ENCODE measurements around the gene POLR2E.

The POLR2E gene

DNA sequence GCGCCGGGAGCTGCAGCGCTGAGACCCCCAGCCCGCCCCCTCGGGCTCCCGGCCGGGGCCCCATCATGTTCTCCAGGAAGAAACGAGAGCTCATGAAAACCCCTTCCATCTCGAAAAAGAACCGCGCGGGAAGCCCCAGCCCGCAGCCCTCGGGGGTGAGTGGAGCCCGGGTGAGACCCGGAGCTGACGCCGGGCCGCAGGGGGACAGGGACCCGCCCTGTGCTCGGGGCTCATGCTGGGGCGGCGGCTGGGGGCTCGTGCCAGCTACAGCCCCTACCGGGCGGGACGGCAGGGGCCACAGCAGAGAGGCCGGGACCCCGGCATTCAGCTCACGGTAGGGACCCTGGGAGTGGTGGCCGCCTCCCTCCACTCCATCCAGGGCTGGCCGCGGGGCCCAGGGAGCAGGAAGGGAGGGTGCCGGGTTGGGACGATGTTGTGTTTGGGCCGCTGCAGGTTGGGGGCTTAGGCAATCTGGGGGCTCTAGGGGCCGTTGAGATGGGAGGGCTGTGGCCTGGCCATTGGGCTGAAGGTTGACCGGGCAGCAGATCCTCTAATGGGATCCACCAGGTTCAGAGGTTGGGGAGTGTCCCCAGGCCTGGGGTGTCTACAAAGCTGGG is 27.7 kb downstream of the POLR2E start:
- Histone ChIP-seq H3K36me3 (ENCODE audit: insufficient read depth, low read length) (no peaks in the 10 kb centered on the region), H2AFZ (ENCODE audit: low read length) (peak overlapping the region; percentile 38), H3F3A (ENCODE audit: low read depth) (no peaks in the 10 kb centered on the region), H3K4me3 (ENCODE audit: low read length, poor library complexity, severe bottlenecking) (peak overlapping the region; percentile 84), H3K9me2 (replicated peaks; ENCODE audit: low read depth, low read length) (no peaks in the 10 kb centered on the region), H3K79me2 (ENCODE audit: insufficient read depth, low read length) (peaks cover 38% of the 10 kb centered on the region; the same call in 1 of the 2 replicates), H3K4me2 (ENCODE audit: low read depth, low read length, poor library complexity, severe bottlenecking) (peak overlapping the region; percentile 86), H3K9me3 (ENCODE audit: insufficient read depth, low read depth, low read length) (no peaks in the 10 kb centered on the region), H3K4me1 (ENCODE audit: insufficient read depth, low read length, poor library complexity, severe bottlenecking) (peaks cover 23% of the 10 kb centered on the region), H3K9ac (ENCODE audit: low read depth, low read length, poor library complexity, severe bottlenecking) (peak overlapping the region; percentile 80), H4K20me1 (ENCODE audit: insufficient read depth, low read length, poor library complexity, severe bottlenecking) (peaks cover 3% of the 10 kb centered on the region), H3K27me3 (ENCODE audit: insufficient read depth, low read length, poor library complexity, severe bottlenecking) (no peaks in the 10 kb centered on the region)
- TF ChIP-seq, protein P1, sequence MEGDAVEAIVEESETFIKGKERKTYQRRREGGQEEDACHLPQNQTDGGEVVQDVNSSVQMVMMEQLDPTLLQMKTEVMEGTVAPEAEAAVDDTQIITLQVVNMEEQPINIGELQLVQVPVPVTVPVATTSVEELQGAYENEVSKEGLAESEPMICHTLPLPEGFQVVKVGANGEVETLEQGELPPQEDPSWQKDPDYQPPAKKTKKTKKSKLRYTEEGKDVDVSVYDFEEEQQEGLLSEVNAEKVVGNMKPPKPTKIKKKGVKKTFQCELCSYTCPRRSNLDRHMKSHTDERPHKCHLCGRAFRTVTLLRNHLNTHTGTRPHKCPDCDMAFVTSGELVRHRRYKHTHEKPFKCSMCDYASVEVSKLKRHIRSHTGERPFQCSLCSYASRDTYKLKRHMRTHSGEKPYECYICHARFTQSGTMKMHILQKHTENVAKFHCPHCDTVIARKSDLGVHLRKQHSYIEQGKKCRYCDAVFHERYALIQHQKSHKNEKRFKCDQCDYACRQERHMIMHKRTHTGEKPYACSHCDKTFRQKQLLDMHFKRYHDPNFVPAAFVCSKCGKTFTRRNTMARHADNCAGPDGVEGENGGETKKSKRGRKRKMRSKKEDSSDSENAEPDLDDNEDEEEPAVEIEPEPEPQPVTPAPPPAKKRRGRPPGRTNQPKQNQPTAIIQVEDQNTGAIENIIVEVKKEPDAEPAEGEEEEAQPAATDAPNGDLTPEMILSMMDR (conservative IDR thresholded peaks at IDR 0.05; ENCODE audit: low read length) = no peak
- no peak for TF ChIP-seq EZH2phosphoT487 (IDR thresholded peaks at IDR 0.05; ENCODE audit: borderline replicate concordance)

DNA sequence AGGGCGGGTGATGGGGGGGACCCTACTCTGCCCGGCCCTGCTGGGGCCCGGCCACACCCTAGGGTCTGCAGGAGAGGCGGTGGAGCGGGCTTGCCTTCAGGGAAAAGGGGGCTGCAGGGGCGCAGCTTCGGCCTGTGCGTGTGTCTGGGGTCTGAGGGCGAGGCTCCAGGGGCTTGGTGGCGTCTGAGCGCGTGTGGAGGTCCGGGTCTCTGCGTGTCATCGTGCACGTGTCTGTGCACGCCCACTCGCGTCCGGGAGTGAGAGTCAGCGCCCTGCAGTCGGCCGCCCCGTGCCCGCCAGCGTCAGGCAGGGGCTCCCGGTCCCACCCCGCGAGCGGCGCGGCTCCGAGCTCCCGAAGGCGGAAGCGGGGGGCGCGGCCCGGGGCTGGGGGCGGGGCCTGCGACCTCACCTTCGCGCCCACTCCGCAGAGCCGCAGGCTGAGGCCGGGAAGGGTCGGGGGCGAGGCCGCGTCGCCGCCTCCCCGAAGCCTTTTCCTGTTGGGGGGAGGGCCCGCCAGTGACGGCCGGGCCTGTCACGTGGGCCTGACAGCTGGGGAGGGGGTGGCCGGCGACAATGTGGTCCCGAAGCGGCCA is 28.3 kb downstream of the POLR2E start, which contains the start of gene ARHGAP45:
ARHGAP45 (plus strand) TSS at position 420 of the 593 bp plus-strand sequence. CDS start 239 bp downstream, outside the sequence.
- TF ChIP-seq EZH2phosphoT487 (IDR thresholded peaks at IDR 0.05; ENCODE audit: borderline replicate concordance) = no peak
- TF ChIP-seq, protein P1 (conservative IDR thresholded peaks at IDR 0.05; ENCODE audit: low read length) = no peak
- no peaks in the 10 kb centered on the region for H3K9me3 ChIP-seq (ENCODE audit: insufficient read depth, low read depth, low read length)
- peak within 1 kb of the TSS; percentile 84 for H3K4me3 ChIP-seq (ENCODE audit: low read length, poor library complexity, severe bottlenecking)
- peaks cover 34% of the 10 kb centered on the region; the same call in 1 of the 2 replicates for H3K79me2 ChIP-seq (ENCODE audit: insufficient read depth, low read length)
- H3F3A ChIP-seq (ENCODE audit: low read depth) = no peaks in the 10 kb centered on the region
- peaks cover 23% of the 10 kb centered on the region for H3K4me1 ChIP-seq (ENCODE audit: insufficient read depth, low read length, poor library complexity, severe bottlenecking)
- H3K27me3 ChIP-seq (ENCODE audit: insufficient read depth, low read length, poor library complexity, severe bottlenecking) = no peaks in the 10 kb centered on the region
- peak within 1 kb of the TSS; percentile 80 for H3K9ac ChIP-seq (ENCODE audit: low read depth, low read length, poor library complexity, severe bottlenecking)
- peaks cover 3% of the 10 kb centered on the region for H4K20me1 ChIP-seq (ENCODE audit: insufficient read depth, low read length, poor library complexity, severe bottlenecking)
- no peaks in the 10 kb centered on the region for H3K36me3 ChIP-seq (ENCODE audit: insufficient read depth, low read length)
- H2AFZ ChIP-seq (ENCODE audit: low read length) = peak within 1 kb of the TSS; percentile 51
- H3K4me2 ChIP-seq (ENCODE audit: low read depth, low read length, poor library complexity, severe bottlenecking) = peak within 1 kb of the TSS; percentile 86
- H3K9me2 ChIP-seq (replicated peaks; ENCODE audit: low read depth, low read length) = no peaks in the 10 kb centered on the region

DNA sequence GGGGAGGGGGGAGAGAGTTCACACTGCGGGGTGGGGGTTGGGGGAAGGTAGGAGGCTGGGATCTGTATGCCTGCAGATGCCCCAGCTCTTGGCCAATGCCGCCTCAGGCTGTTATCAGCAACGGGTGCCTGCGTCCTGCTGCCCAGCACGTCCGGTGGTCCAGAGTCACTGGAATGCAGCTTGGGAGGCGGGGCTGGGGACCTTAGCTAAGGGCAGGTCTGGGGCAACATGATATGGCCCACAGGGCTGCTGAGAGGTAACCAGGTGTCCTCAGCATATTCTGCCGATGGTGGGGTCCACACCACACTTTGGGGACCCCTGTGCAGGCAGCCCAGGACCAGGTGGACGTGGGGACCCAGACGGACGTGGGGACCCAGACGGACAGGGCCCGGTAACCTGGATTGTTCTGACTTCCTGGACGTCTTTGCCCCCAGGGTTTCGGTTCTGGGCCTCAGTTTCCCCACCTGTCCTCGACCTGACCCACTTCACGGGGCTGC is 28.9 kb downstream of the POLR2E start:
- Histone ChIP-seq H3K36me3 (ENCODE audit: insufficient read depth, low read length) (no peaks in the 10 kb centered on the region), H3K4me1 (ENCODE audit: insufficient read depth, low read length, poor library complexity, severe bottlenecking) (peaks cover 23% of the 10 kb centered on the region), H3K9ac (ENCODE audit: low read depth, low read length, poor library complexity, severe bottlenecking) (peak overlapping the region; percentile 80), H4K20me1 (ENCODE audit: insufficient read depth, low read length, poor library complexity, severe bottlenecking) (peaks cover 3% of the 10 kb centered on the region), H2AFZ (ENCODE audit: low read length) (no peak overlapping the region), H3K27me3 (ENCODE audit: insufficient read depth, low read length, poor library complexity, severe bottlenecking) (no peaks in the 10 kb centered on the region), H3K4me2 (ENCODE audit: low read depth, low read length, poor library complexity, severe bottlenecking) (peak overlapping the region; percentile 86), H3F3A (ENCODE audit: low read depth) (no peaks in the 10 kb centered on the region), H3K9me3 (ENCODE audit: insufficient read depth, low read depth, low read length) (no peaks in the 10 kb centered on the region), H3K4me3 (ENCODE audit: low read length, poor library complexity, severe bottlenecking) (peak overlapping the region; percentile 84), H3K79me2 (ENCODE audit: insufficient read depth, low read length) (peaks cover 34% of the 10 kb centered on the region; the same call in 1 of the 2 replicates), H3K9me2 (replicated peaks; ENCODE audit: low read depth, low read length) (no peaks in the 10 kb centered on the region)
- TF ChIP-seq, protein P1 (conservative IDR thresholded peaks at IDR 0.05; ENCODE audit: low read length) = no peak
- TF ChIP-seq EZH2phosphoT487 (IDR thresholded peaks at IDR 0.05; ENCODE audit: borderline replicate concordance) = no peak

All from Loucy (cell line).